CD14-positive monocyte (primary cell): ENCODE measurements around the gene ASB1. TPM values are rescaled to one million over a fixed set of nuclear protein-coding genes. Genes with fewer than 3 reads are reported as not detected.

Source experiments
- DNase-seq, 3 donors: peaks; one replicate each; pipeline ENCODE4 v3.0.0-alpha.2; 2011 to 2022
- H2AFZ ChIP-seq: 2 replicates; pipeline ENCODE4 v1.6.0; 2012; ENCODE audit warnings: mild to moderate bottlenecking, low read depth, low read length, inconsistent platforms; ENCODE audit not compliant: insufficient read depth, poor library complexity, severe bottlenecking
- H3K27ac ChIP-seq, 2 donors: 1 replicate in 1 of 2; 2 replicates in 1 of 2; pipeline ENCODE4 v1.5.1; 2012 to 2013; ENCODE audit warnings: low read length in 2 of 2, control low read depth in 1 of 2, inconsistent platforms in 1 of 2, low read depth in 1 of 2, mild to moderate bottlenecking in 1 of 2
- H3K27me3 ChIP-seq, 2 donors: one replicate each; pipeline versions ENCODE4 v1.6.0 to v1.6.1; 2011 to 2013; ENCODE audit warnings: low read length in 2 of 2; ENCODE audit not compliant: control insufficient read depth in 2 of 2, insufficient read depth in 2 of 2
- H3K36me3 ChIP-seq, 2 donors: replicated peaks in 1 of 2; 1 replicate in 1 of 2; 2 replicates in 1 of 2; pipeline versions ENCODE4 v1.5.1 to v1.6.1; 2012 to 2013; ENCODE audit warnings: low read length in 2 of 2, control low read depth in 1 of 2, inconsistent platforms in 1 of 2, mild to moderate bottlenecking in 1 of 2; ENCODE audit not compliant: insufficient read depth in 2 of 2, control insufficient read depth in 1 of 2
- H3K4me1 ChIP-seq, 2 donors: 1 replicate in 1 of 2; 2 replicates in 1 of 2; pipeline versions ENCODE4 v1.5.1 to v1.6.1; 2012 to 2013; ENCODE audit warnings: low read length in 2 of 2, control low read depth in 1 of 2, inconsistent platforms in 1 of 2, mild to moderate bottlenecking in 1 of 2, moderate library complexity in 1 of 2; ENCODE audit not compliant: insufficient read depth in 2 of 2, control insufficient read depth in 1 of 2
- H3K4me2 ChIP-seq: replicated peaks from 2 replicates; pipeline ENCODE3; 2012; ENCODE audit warnings: low read length, moderate library complexity, mild to moderate bottlenecking; ENCODE audit not compliant: poor library complexity, severe bottlenecking; ENCODE audit errors: extremely low read depth
- H3K4me3 ChIP-seq, 3 experiments: fragments of 200-600 bp in 1 of 3; sonication (generic) in 1 of 3; replicated peaks in 1 of 3; 1 replicate in 2 of 3; 2 replicates in 1 of 3; pipeline ENCODE4 v1.5.1; 2011 to 2013; ENCODE audit warnings: low read length in 3 of 3, mild to moderate bottlenecking in 3 of 3, control low read depth in 2 of 3, low read depth in 2 of 3, inconsistent platforms in 1 of 3, moderate library complexity in 1 of 3
- H3K79me2 ChIP-seq: 2 replicates; pipeline ENCODE4 v1.6.0; 2012; ENCODE audit warnings: mild to moderate bottlenecking, control low read depth, inconsistent platforms, low read length, moderate library complexity; ENCODE audit not compliant: insufficient read depth
- H3K9ac ChIP-seq: 2 replicates; pipeline ENCODE4 v1.6.0; 2017; ENCODE audit warnings: low read length, mild to moderate bottlenecking; ENCODE audit not compliant: insufficient read depth, poor library complexity, severe bottlenecking
- H3K9me3 ChIP-seq, 2 donors: replicated peaks in 1 of 2; 1 replicate in 1 of 2; 2 replicates in 1 of 2; pipeline versions ENCODE4 v1.5.1 to v1.6.1; 2012 to 2013; ENCODE audit warnings: low read length in 2 of 2, control low read depth in 1 of 2; ENCODE audit not compliant: control insufficient read depth in 1 of 2, insufficient read depth in 1 of 2
- H4K20me1 ChIP-seq: 2 replicates; pipeline ENCODE4 v1.6.0; 2012; ENCODE audit warnings: mild to moderate bottlenecking, low read length, control low read depth, moderate library complexity; ENCODE audit not compliant: insufficient read depth
- H3K27ac Mint-ChIP-seq, 7 donors: one replicate each; pipeline ENCODE4 v1.8.0; 2020; ENCODE audit warnings: mild to moderate bottlenecking in 7 of 7, mixed read lengths in 7 of 7, moderate library complexity in 6 of 7, inconsistent platforms in 2 of 7
- H3K27me3 Mint-ChIP-seq, 3 donors: one replicate each; pipeline ENCODE4 v1.8.0; 2021 to 2022; ENCODE audit warnings: low read depth in 3 of 3, mild to moderate bottlenecking in 3 of 3, mixed read lengths in 3 of 3, moderate library complexity in 3 of 3, inconsistent platforms in 1 of 3
- H3K36me3 Mint-ChIP-seq, 2 donors: one replicate each; pipeline ENCODE4 v1.8.0; 2020; ENCODE audit warnings: mixed read lengths in 2 of 2, inconsistent platforms in 1 of 2, mild to moderate bottlenecking in 1 of 2
- H3K4me1 Mint-ChIP-seq: one replicate; pipeline ENCODE4 v1.8.0; 2020; ENCODE audit warnings: mild to moderate bottlenecking, mixed read lengths
- H3K4me3 Mint-ChIP-seq, 2 donors: one replicate each; pipeline ENCODE4 v1.8.0; 2020; ENCODE audit warnings: mild to moderate bottlenecking in 2 of 2, mixed read lengths in 2 of 2, moderate library complexity in 1 of 2
- H3K9me3 Mint-ChIP-seq, 7 donors: one replicate each; pipeline ENCODE4 v1.8.0; 2020 to 2022; ENCODE audit warnings: mixed read lengths in 7 of 7, mild to moderate bottlenecking in 6 of 7, moderate library complexity in 6 of 7, inconsistent platforms in 2 of 7
- CTCF ChIP-seq: fragments of 200-600 bp; IDR thresholded peaks from one replicate; pipeline ENCODE4 v1.8.0; 2022; ENCODE audit warnings: antibody characterized with exemption, mild to moderate bottlenecking
- WGBS: methylation state at CpG from one replicate; pipeline ENCODE4 v1.1.5; 2013; ENCODE audit warnings: missing lambda C conversion rate; ENCODE audit not compliant: insufficient coverage; 5-methylcytosine and 5-hydroxymethylcytosine counted together
- intact Hi-C, 2 donors: fragments of 100-400 bp; cut with micrococcal nuclease; formaldehyde crosslinking; loops; one replicate each; pipeline versions ENCODE4 v1.15.0 to v1.15.1; 2023
- polyA plus RNA-seq, 3 donors: library from polyadenylated mRNA; depleted of rRNA in 1 of 3; unstranded in 2 of 3; stranded (reverse) in 1 of 3; fragments of 300-500 nt in 2 of 3; fragments of >200 nt in 1 of 3; fragmentation: Illumina TruSeq in 2 of 3; gene quantifications; 1 replicate in 2 of 3; 2 replicates in 1 of 3; pipeline ENCODE4 v1.2.3, GENCODE V29; 2012 to 2021

The ASB1 gene
- polyA plus RNA-seq, 3 donors, result 15.1 to 22.0 (median 16.0) TPM

- Histone ChIP-seq H3K36me3 (no peaks in the 10 kb centered on the region), H4K20me1 (no peaks in the 10 kb centered on the region), H3K9ac (no peak overlapping the region), H3K79me2 (no peaks in the 10 kb centered on the region), H3K9me3 (peaks cover 8 to 25% of the 10 kb centered on the region in 2 donors), H3K4me2 (no peak overlapping the region), H3K27me3 (no peaks in the 10 kb centered on the region), H3K4me1 (no peaks in the 10 kb centered on the region), H2AFZ (no peak overlapping the region), H3K27ac (no peak overlapping the region), H3K4me3 (no peak overlapping the region)
- Mint-ChIP-seq H3K4me1 (peaks cover 1% of the 10 kb centered on the region), H3K4me3 (no peak overlapping the region), H3K27me3 (peaks cover 0 to 7% (median 5%) of the 10 kb centered on the region in 3 donors), H3K9me3 (peaks cover 19 to 26% (median 24%) of the 10 kb centered on the region in 7 donors), H3K27ac (peak overlapping the region in 2 of 7 donors; percentile 16 to 23), H3K36me3 (peaks cover 0 to 5% of the 10 kb centered on the region in 2 donors)
- intact Hi-C loops, result no loop called here
- 96% methylated on average over 8 of the region's 8 CpGs for WGBS
- TF ChIP-seq CTCF, result no peak
- DNase-seq, result no peak
Measured at GRCh38 chr2:238459081-238459629, 32.4 kb downstream of the ASB1 start.

- Histone ChIP-seq H3K9me3 (peaks cover 5 to 7% of the 10 kb centered on the region in 2 donors), H4K20me1 (no peaks in the 10 kb centered on the region), H3K4me1 (no peaks in the 10 kb centered on the region), H3K4me2 (no peak overlapping the region), H3K27ac (no peak overlapping the region), H2AFZ (no peak overlapping the region), H3K36me3 (no peaks in the 10 kb centered on the region), H3K27me3 (no peaks in the 10 kb centered on the region), H3K4me3 (no peak overlapping the region), H3K79me2 (no peaks in the 10 kb centered on the region), H3K9ac (no peak overlapping the region)
- WGBS, result no CpG with 5 or more reads among the region's 1 CpG
- intact Hi-C loops, result loop anchor here in 1 of 2 donors (5.0 kb wide), 1 partner anchor 94 kb away; no protein-coding TSS in a partner anchor
- DNase-seq, result no peak
- Mint-ChIP-seq H3K4me1 (peaks cover 1% of the 10 kb centered on the region), H3K9me3 (peaks cover 8 to 14% (median 10%) of the 10 kb centered on the region in 7 donors), H3K27me3 (peaks cover 0 to 7% (median 5%) of the 10 kb centered on the region in 3 donors), H3K36me3 (no peaks in the 10 kb centered on the region), H3K4me3 (no peak overlapping the region), H3K27ac (no peak overlapping the region)
- TF ChIP-seq CTCF, result no peak
Measured at GRCh38 chr2:238461051-238461450, 34.3 kb downstream of the ASB1 start.
